Measurements from ENCODE around the gene DUSP22.

- no peak for TF ChIP-seq CTCF (IDR thresholded peaks at IDR 0.05)
- no peak for TF ChIP-seq POLR2A (IDR thresholded peaks at IDR 0.05)
Measured at GRCh38 chr6:396126-396520, 103.8 kb downstream of the DUSP22 start.
